NCI-H2107 treated with DMSO at 0.1 percent for 48 hours (cell line): ENCODE results near the gene OR10R2.
"Not testable (repeated sequence)": the region's sequence is repeated elsewhere in the genome, so short reads cannot be mapped to it uniquely, and the experiment has no call there.

Experiments
- DNase-seq: peaks from one replicate; lab custom pipeline; 2025; ENCODE audit not compliant: unreplicated experiment; lab: John Stamatoyannopoulos, UW

Gene OR10R2

DNA sequence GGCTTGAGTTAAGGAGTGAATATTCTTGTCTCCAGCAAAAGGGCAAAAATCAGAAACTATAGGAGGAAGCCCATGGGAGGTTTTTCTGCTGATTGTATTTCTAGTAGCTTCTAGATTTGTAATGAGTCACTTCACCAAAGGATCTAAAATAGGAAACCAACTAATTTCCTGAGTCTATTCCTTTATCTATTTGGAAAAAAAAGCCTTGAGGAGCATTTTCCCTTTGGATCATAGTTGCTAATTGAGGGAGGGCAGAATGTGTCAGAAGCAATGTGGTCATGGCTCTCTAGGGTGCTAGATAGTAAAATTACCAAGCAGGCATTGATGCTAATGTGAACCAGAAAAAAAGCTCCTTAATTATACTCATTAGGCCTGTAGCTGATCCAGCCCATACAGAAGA lies at the start of gene OR10R2:
TSS of gene OR10R2 (plus strand) at position 301 of the 400 bp plus-strand sequence. CDS start 106 bp downstream, outside the sequence.
- DNase-seq, result no peak

DNA sequence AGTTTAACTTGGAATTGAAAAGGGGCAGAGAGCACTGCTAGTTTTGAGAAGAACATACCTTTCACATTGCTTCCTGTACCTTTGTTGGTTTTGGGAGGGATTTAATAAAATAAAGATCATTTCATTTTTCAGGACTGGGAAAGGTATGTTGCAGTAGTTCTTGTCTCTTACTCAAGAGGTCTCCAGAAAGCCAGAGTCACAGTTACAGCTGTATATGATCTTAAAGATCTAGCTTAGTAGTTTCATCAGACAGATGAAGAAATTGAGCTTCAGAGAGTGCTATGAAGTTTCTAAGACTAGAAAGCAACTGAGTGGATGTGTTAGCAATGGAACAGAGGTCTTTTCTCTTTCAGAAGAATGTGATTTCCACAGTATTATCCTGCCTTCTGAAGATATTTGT lies 47.0 kb upstream of the OR10R2 start:
- DNase-seq, result no peak

DNA sequence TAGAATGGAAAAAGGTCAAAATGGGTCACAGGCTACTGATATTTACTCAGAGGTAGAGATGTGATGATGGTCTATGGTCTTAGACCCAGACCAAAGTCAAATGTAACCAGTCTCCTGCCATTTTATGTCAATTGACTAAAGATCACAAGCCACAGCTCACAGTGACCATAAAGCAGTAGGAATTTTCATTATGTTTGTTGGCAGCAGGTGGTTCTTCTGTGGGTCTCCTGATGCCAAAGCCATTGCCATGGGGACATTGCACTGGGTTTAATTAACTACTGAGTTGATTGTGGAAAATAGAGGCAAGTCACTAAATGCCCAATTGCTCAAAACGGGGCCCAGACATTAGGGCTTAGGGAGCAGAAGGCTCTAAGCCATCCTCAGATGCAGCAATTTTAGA lies 45.9 kb upstream of the OR10R2 start, which contains the start of gene OR10K2:
TSS of gene OR10K2 (minus strand) at position 101 of the 400 bp plus-strand sequence. CDS start 5,371 bp downstream, outside the sequence.
- no peak for DNase-seq

GRCh38 chr1:158430163-158430562 lies 41.9 kb upstream of the OR10R2 start:
- not testable (repeated sequence) for DNase-seq

GRCh38 chr1:158434741-158435140 lies 37.3 kb upstream of the OR10R2 start:
- DNase-seq, result no peak

DNA sequence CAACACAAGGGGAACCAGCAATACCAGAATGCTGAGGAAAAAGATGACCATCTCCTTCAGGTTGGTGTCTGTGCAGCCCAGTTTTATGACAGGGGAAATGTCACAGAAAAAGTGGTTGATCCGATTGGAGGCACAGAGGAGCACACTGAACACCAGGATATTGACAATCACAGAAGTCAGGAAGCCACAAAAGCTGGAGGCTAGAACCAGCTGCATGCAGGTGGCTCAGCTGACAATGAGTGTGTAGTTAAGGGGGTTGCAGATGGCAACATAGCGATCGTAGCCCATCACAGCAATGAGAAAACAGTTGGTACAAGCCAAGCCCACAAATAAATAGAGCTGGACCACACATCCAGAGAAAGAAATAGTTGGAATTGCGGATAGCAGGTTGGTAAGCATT lies 26.6 kb upstream of the OR10R2 start:
- DNase-seq, result no peak

- DNase-seq, result no peak
Observed at GRCh38 chr1:158454537-158454936, 17.5 kb upstream of the OR10R2 start.

GRCh38 chr1:158457246-158457645 lies 14.8 kb upstream of the OR10R2 start:
- DNase-seq, result no peak

DNA sequence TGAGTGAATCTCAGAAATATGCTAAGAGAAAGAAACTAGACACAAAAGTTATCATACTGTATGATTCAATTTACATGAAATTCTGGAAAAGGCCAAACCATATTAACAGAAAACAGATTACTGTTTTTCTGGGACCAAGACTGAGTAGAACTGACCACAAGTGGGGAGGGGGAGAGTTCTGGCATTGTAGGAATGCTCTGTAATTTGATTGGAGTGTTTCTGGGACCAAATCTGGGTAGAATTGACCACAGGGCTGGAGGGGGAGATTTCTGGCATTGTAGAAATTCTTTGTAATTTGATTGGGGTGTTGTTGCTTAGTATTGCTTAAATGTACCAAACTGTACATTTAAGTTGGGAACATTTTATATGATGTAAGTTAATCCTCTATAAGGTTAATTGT lies 13.8 kb upstream of the OR10R2 start:
- DNase-seq, result no peak

GRCh38 chr1:158461534-158461933 lies 10.5 kb upstream of the OR10R2 start, which contains the start of gene OR10K1:
Gene OR10K1 (plus strand): TSS chr1:158461834. CDS start chr1:158465562, 3,728 bp downstream.
- no peak for DNase-seq

DNA sequence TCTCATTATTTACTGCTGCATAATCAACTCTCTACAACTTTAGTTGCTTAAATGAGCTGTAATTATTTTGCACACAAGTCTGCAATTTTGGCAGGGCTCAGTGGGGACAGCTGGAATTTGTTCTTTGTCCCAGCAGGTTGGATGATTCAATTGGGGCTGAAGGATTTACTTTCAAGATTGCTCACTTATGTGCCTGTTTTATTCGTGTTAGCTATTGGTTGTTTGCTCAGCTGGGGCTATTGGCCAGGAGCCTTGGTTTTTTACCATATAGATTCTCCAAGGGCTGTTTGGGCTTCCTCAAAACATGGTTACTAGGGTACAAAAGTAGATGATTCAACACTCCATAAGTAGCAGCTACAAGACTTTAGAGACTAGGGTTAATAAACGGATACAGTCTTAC lies 13.4 kb downstream of the OR10R2 start:
- DNase-seq, result no peak

DNA sequence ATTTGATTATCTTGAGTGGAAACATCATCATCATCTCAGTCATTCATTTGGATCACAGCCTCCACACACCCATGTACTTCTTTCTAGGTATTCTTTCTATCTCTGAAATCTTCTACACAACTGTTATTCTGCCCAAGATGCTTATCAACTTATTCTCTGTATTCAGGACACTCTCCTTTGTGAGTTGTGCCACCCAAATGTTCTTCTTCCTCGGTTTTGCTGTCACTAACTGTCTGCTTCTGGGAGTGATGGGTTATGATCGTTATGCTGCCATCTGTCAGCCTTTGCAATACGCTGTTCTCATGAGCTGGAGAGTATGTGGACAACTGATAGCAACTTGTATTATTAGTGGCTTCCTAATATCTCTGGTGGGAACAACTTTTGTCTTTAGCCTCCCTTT lies 19.3 kb downstream of the OR10R2 start:
- no peak for DNase-seq

GRCh38 chr1:158493054-158493453 lies 21.0 kb downstream of the OR10R2 start:
- DNase-seq, result no peak

DNA sequence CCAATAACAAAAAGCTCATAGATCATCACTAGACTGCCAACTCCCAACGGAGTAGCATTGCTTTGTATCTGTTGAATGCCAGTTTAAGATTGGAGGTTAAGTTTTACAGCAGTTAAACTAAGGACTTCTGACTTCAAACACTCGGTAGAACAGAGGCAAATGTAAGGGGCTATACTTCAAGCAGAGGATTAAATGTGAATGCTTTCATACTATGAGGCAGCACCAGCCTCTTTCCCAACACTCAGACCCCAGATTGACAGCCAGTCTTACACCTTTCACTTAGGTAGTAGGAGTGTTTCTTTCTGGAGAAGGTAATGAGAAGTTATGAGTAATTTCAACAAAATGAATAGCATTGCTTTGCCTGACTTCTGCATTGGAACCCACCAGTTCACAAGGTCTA lies 22.8 kb downstream of the OR10R2 start:
- DNase-seq, result no peak

DNA sequence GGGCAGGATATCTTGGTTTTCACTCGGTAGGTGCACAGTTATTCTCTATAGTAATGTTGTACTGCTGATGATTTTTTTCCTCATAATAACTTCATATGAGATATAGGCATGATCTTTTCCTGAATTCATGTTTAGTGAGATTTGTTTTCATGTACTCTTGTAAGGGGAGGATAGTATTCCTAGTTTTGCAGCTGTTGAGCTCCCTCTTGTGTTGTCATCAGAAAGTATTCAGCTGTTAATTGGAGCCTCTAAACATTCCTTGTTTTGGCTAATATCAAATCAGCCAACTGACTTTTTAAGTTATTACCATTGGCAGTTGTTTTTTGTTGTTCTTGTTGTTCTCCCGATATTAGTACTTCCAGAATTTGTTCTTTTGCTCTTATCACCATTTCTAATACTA lies 24.4 kb downstream of the OR10R2 start:
- no peak for DNase-seq

GRCh38 chr1:158506369-158506987 lies 34.5 kb downstream of the OR10R2 start:
- no peak for DNase-seq

GRCh38 chr1:158507511-158507910 lies 35.5 kb downstream of the OR10R2 start:
- no peak for DNase-seq

GRCh38 chr1:158509471-158510156 lies 37.6 kb downstream of the OR10R2 start:
- DNase-seq, result no peak

- DNase-seq, result no peak
Observed at GRCh38 chr1:158516966-158517365, 44.9 kb downstream of the OR10R2 start.

- no peak for DNase-seq
Observed at GRCh38 chr1:158520021-158520420, 48.0 kb downstream of the OR10R2 start.

GRCh38 chr1:158520955-158521665 lies 49.1 kb downstream of the OR10R2 start:
- DNase-seq, result no peak

DNA sequence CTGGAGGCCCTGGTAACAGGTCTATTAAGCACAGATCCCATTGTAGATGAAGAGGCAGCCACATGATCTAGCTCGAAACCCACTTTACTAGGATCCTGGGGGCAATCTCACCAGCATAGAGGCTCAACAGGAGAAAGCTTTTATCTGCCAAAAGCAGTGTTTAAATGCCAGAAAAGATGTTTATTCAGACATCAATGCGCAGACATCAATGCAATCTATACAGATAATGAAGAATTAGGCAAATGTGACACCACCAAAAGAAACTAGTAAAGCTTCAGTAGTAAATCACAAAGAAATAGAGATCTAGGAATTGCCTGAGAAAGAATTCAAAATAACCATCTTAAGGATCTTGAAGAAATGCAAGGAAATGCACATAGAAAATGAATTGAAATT lies 49.6 kb downstream of the OR10R2 start:
- DNase-seq, result no peak
